HepG2 (cell line): Measurements from ENCODE around the gene WDCP. TPM values are rescaled to one million over a fixed set of nuclear protein-coding genes. Genes with fewer than 3 reads are reported as not detected.

Source experiments
- AHR ChIP-seq: IDR thresholded peaks from 2 replicates; pipeline ENCODE4 v1.6.1; 2018; ENCODE audit warnings: missing genetic modification reagents, missing compliant biosample characterization
- BRCA1 ChIP-seq: sonication (generic); formaldehyde crosslinking; IDR thresholded peaks from 2 replicates; pipeline ENCODE4 v1.4.0; 2020; ENCODE audit warnings: missing genetic modification reagents
- E2F1 ChIP-seq: sonication (generic); formaldehyde crosslinking; IDR thresholded peaks from 2 replicates; pipeline ENCODE4 v1.5.0; 2020; ENCODE audit warnings: missing genetic modification reagents
- IKZF4 ChIP-seq: sonication (generic); formaldehyde crosslinking; IDR thresholded peaks from 2 replicates; pipeline ENCODE4 v1.5.1; 2020; ENCODE audit warnings: borderline replicate concordance, mild to moderate bottlenecking, low read depth, missing genetic modification reagents; ENCODE audit errors: not compliant biosample characterization
- MAF1 ChIP-seq: sonication (generic); formaldehyde crosslinking; IDR thresholded peaks from 2 replicates; pipeline ENCODE4 v1.5.0; 2020; ENCODE audit warnings: missing genetic modification reagents, borderline replicate concordance
- MLXIP ChIP-seq: sonication (generic); formaldehyde crosslinking; IDR thresholded peaks from 2 replicates; pipeline ENCODE4 v1.9.0; 2021; ENCODE audit warnings: missing genetic modification reagents, borderline replicate concordance
- NFIC ChIP-seq: IDR thresholded peaks from 2 replicates; pipeline ENCODE4 v1.6.1; 2012; ENCODE audit warnings: mild to moderate bottlenecking, low read length, inconsistent platforms
- RAD51 ChIP-seq: fragments of 450-650 bp; IDR thresholded peaks from 2 replicates; pipeline ENCODE4 v1.6.1; 2016; ENCODE audit warnings: borderline replicate concordance
- RELA ChIP-seq: sonication (generic); formaldehyde crosslinking; IDR thresholded peaks from 2 replicates; pipeline ENCODE4 v1.4.0; 2020; ENCODE audit warnings: missing genetic modification reagents
- TEF ChIP-seq: sonication (generic); formaldehyde crosslinking; IDR thresholded peaks from 2 replicates; pipeline ENCODE4 v1.5.0; 2020; ENCODE audit warnings: missing genetic modification reagents
- TGIF2 ChIP-seq: IDR thresholded peaks from 2 replicates; pipeline ENCODE4 v1.6.1; 2016; ENCODE audit warnings: control low read depth, missing compliant biosample characterization
- ZNF350 ChIP-seq: sonication (generic); formaldehyde crosslinking; IDR thresholded peaks from 2 replicates; pipeline ENCODE4 v1.4.0; 2020; ENCODE audit warnings: mild to moderate bottlenecking, low read depth, missing genetic modification reagents, borderline replicate concordance
- ZNF816 ChIP-seq: sonication (generic); formaldehyde crosslinking; IDR thresholded peaks from 2 replicates; pipeline ENCODE4 v1.8.0; 2022; ENCODE audit warnings: missing genetic modification reagents, mild to moderate bottlenecking, borderline replicate concordance
- polyA plus RNA-seq, 8 experiments: library from polyadenylated mRNA; depleted of rRNA in 3 of 8; stranded (reverse) in 7 of 8; unstranded in 1 of 8; fragments of >200 nt; fragmentation: Illumina TruSeq in 4 of 8; extraction: Trizol in 4 of 8; gene quantifications; 2 replicates each; pipeline versions ENCODE4 v1.2.1 to v1.2.3, GENCODE V29; 2011 to 2016; ENCODE audit warnings: low read depth in 4 of 8, missing spikeins in 1 of 8, mixed read lengths in 1 of 8; ENCODE audit not compliant: insufficient read depth in 1 of 8
- total RNA-seq, 5 experiments: library from RNA; depleted of rRNA; stranded (reverse); fragments of >200 nt; fragmentation: Illumina TruSeq; extraction: Trizol; gene quantifications; 2 replicates each; pipeline ENCODE4 v1.2.3, GENCODE V29; 2016; ENCODE audit warnings: low read depth in 1 of 5
- TF ChIP-seq, protein P1 (sequence below): conservative IDR thresholded peaks from 2 replicates; pipeline ENCODE4 v1.6.1; 2018; ENCODE audit warnings: missing genetic modification reagents
- TF ChIP-seq, protein P2 (sequence below): sonication (generic); formaldehyde crosslinking; IDR thresholded peaks from 2 replicates; pipeline ENCODE4 v1.4.0; 2020; ENCODE audit warnings: missing genetic modification reagents
- TF ChIP-seq, protein P3 (sequence below): IDR thresholded peaks from 2 replicates; pipeline ENCODE4 v1.6.1; 2016; ENCODE audit warnings: low read depth

WDCP gene
- total and polyA plus RNA-seq, 2 of the 13 experiments (the other 11 are each of a cell fraction or from before 2014, with no cell fraction given): 17.4 to 22.6 TPM

GRCh38 chr2:24083567-24084385 lies 36.6 kb upstream of the WDCP start (continued):
- peak; percentile 91; the same call in 1 of the 2 replicates for TF ChIP-seq ZNF350 (CRISPR knock-in tag)
- 0 out of 2 replicates have a peak, but pooled peaks have one; percentile 41 for TF ChIP-seq NFIC
- TF ChIP-seq, protein P1, sequence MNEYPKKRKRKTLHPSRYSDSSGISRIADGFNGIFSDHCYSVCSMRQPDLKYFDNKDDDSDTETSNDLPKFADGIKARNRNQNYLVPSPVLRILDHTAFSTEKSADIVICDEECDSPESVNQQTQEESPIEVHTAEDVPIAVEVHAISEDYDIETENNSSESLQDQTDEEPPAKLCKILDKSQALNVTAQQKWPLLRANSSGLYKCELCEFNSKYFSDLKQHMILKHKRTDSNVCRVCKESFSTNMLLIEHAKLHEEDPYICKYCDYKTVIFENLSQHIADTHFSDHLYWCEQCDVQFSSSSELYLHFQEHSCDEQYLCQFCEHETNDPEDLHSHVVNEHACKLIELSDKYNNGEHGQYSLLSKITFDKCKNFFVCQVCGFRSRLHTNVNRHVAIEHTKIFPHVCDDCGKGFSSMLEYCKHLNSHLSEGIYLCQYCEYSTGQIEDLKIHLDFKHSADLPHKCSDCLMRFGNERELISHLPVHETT (CRISPR knock-in tag): peak; percentile 25; the same call in 1 of the 2 replicates
- peak; percentile 78 for TF ChIP-seq IKZF4 (CRISPR knock-in tag)
- 0 out of 2 replicates have a peak, but pooled peaks have one; percentile 71 for TF ChIP-seq RELA (CRISPR knock-in tag)
- no peak for TF ChIP-seq MAF1
- TF ChIP-seq, protein P2, sequence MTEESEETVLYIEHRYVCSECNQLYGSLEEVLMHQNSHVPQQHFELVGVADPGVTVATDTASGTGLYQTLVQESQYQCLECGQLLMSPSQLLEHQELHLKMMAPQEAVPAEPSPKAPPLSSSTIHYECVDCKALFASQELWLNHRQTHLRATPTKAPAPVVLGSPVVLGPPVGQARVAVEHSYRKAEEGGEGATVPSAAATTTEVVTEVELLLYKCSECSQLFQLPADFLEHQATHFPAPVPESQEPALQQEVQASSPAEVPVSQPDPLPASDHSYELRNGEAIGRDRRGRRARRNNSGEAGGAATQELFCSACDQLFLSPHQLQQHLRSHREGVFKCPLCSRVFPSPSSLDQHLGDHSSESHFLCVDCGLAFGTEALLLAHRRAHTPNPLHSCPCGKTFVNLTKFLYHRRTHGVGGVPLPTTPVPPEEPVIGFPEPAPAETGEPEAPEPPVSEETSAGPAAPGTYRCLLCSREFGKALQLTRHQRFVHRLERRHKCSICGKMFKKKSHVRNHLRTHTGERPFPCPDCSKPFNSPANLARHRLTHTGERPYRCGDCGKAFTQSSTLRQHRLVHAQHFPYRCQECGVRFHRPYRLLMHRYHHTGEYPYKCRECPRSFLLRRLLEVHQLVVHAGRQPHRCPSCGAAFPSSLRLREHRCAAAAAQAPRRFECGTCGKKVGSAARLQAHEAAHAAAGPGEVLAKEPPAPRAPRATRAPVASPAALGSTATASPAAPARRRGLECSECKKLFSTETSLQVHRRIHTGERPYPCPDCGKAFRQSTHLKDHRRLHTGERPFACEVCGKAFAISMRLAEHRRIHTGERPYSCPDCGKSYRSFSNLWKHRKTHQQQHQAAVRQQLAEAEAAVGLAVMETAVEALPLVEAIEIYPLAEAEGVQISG (CRISPR knock-in tag): peak; percentile 13
- peak; percentile 23; the same call in 1 of the 2 replicates for TF ChIP-seq AHR (CRISPR knock-in tag)
- TF ChIP-seq TEF: no peak
- peak; percentile 39; the same call in 1 of the 2 replicates for TF ChIP-seq MLXIP
- peak; percentile 81 for TF ChIP-seq TGIF2 (CRISPR knock-in tag)
- peak; percentile 43; the same call in 1 of the 2 replicates for TF ChIP-seq E2F1 (CRISPR knock-in tag)
- TF ChIP-seq BRCA1 (CRISPR knock-in tag): no peak
- peak; percentile 99 for TF ChIP-seq ZNF816 (CRISPR knock-in tag)
- TF ChIP-seq RAD51: no peak
- TF ChIP-seq, protein P3, sequence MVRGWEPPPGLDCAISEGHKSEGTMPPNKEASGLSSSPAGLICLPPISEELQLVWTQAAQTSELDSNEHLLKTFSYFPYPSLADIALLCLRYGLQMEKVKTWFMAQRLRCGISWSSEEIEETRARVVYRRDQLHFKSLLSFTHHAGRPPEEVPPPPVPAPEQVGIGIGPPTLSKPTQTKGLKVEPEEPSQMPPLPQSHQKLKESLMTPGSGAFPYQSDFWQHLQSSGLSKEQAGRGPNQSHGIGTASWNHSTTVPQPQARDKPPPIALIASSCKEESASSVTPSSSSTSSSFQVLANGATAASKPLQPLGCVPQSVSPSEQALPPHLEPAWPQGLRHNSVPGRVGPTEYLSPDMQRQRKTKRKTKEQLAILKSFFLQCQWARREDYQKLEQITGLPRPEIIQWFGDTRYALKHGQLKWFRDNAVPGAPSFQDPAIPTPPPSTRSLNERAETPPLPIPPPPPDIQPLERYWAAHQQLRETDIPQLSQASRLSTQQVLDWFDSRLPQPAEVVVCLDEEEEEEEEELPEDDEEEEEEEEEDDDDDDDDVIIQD: peak; percentile 28; the same call in 1 of the 2 replicates
